ENCODE data around the gene VAMP7. TPM values are rescaled to one million over a fixed set of nuclear protein-coding genes. Genes with fewer than 3 reads are reported as not detected.
A peak's percentile ranks its signal among the peaks of the same experiment; 100 is the strongest.
"Not testable (repeated sequence)": the region's sequence is repeated elsewhere in the genome, so short reads cannot be mapped to it uniquely, and the experiment has no call there.

VAMP7 gene, protein sequence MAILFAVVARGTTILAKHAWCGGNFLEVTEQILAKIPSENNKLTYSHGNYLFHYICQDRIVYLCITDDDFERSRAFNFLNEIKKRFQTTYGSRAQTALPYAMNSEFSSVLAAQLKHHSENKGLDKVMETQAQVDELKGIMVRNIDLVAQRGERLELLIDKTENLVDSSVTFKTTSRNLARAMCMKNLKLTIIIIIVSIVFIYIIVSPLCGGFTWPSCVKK
- 26.2 to 41.5 TPM (median 26.5 TPM) in 3 replicates for polyA plus RNA-seq
- 27.2 TPM for polyA plus RNA-seq (2011; ENCODE audit: low read depth)
- 25.5 and 55.9 TPM in 2 replicates for polyA plus RNA-seq (2011; cell fraction: cytosol; rRNA removed)
- 11.0 and 15.4 TPM in 2 replicates for polyA plus RNA-seq (2011; cell fraction: nucleus; rRNA removed)
- polyA plus RNA-seq (2012; ENCODE audit: low replicate concordance) = 28.3 and 29.3 TPM in 2 replicates
- 10.1 to 37.3 TPM (median 21.0 TPM) in 3 replicates for polyA minus RNA-seq
- 25.3 TPM for polyA minus RNA-seq (2011; cell fraction: cytosol; rRNA and poly(A)+ RNA removed)
- polyA minus RNA-seq (2011; cell fraction: nucleus; rRNA and poly(A)+ RNA removed) = 7.3 and 11.5 TPM in 2 replicates

DNA sequence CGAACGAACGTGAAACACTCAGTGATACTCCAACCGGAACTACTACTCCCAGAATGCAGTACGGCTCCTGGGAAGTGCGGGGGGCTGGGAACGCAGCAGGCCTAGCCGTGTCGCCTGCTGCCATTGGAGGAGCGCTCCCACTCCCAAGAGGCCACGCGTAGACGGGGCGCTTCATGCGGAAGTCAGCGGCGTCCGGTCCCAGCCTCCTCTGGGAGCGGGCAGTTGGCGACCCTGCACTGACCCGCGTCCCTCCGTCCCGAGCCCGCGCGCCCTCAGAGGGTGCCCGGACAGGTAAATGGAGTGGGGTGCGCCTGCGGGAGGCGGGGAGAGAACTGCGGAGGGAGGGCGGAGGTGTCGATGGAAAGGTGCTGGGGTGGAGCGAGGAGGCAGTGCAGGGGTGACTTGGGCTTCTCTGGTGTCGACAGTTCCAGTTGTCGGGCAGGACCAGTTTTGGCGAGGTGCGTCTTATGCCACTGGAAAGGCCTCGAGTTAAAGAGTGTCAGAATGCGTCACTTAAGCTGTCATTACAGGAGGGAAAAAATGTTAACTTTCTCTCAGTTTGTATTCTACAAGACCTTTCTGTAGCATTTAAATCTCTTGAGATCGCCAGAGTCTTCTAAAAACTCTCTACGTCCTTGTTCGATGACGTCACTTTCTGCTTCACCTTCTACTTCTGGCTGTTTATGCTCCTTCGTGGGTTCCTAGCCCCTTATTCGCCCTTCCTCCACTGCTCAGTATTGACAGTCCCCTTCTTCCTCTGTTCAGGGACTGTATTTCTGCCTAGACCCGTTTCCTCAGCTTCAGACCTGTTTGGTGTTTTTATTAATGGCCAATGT is at the start of gene VAMP7:
TSS of gene VAMP7 (plus strand) at position 188 of the 836 bp plus-strand sequence. CDS start 8,122 bp downstream, outside the sequence.
- Histone ChIP-seq H4K20me1 (ENCODE audit: control insufficient read depth, extremely low read depth, insufficient read depth, low read length) (no peaks in the 10 kb centered on the region), H3K79me2 (ENCODE audit: control insufficient read depth, insufficient read depth, low read length) (peaks cover 22% of the 10 kb centered on the region), H3K4me1 (ENCODE audit: control insufficient read depth, extremely low read depth, insufficient read depth, low read length) (peaks cover 8% of the 10 kb centered on the region), H3K9me1 (ENCODE audit: control insufficient read depth, extremely low read depth, insufficient read depth, low read length) (no peaks in the 10 kb centered on the region), H3K27me3 (ENCODE audit: control insufficient read depth, extremely low read depth, insufficient read depth, low read length) (no peaks in the 10 kb centered on the region), H3K9ac (ENCODE audit: control insufficient read depth, extremely low read depth, insufficient read depth, low read length) (peak within 1 kb of the TSS; percentile 82), H3K27ac (ENCODE audit: control insufficient read depth, insufficient read depth, low read length) (peak within 1 kb of the TSS; percentile 58), H3K9me3 (ENCODE audit: control insufficient read depth, low read depth, low read length) (no peaks in the 10 kb centered on the region), H3K4me3 (ENCODE audit: control insufficient read depth in 2 of 3, extremely low read depth in 1 of 3, insufficient read depth in 2 of 3, low read depth in 1 of 3, low read length in 3 of 3) (peak within 1 kb of the TSS; percentile 73 to 74 (median 74)), H3K36me3 (ENCODE audit: control insufficient read depth in 2 of 2, extremely low read depth in 1 of 2, insufficient read depth in 2 of 2, low read length in 2 of 2) (no peaks in the 10 kb centered on the region), H3K4me2 (ENCODE audit: control insufficient read depth, extremely low read depth, insufficient read depth, low read depth, low read length) (peak within 1 kb of the TSS; percentile 87), H2AFZ (ENCODE audit: control insufficient read depth, low read length) (peak within 1 kb of the TSS; percentile 92)
- TF ChIP-seq EZH2 (IDR thresholded peaks at IDR 0.05; ENCODE audit: low read length) = no peak
- TF ChIP-seq, protein P1, sequence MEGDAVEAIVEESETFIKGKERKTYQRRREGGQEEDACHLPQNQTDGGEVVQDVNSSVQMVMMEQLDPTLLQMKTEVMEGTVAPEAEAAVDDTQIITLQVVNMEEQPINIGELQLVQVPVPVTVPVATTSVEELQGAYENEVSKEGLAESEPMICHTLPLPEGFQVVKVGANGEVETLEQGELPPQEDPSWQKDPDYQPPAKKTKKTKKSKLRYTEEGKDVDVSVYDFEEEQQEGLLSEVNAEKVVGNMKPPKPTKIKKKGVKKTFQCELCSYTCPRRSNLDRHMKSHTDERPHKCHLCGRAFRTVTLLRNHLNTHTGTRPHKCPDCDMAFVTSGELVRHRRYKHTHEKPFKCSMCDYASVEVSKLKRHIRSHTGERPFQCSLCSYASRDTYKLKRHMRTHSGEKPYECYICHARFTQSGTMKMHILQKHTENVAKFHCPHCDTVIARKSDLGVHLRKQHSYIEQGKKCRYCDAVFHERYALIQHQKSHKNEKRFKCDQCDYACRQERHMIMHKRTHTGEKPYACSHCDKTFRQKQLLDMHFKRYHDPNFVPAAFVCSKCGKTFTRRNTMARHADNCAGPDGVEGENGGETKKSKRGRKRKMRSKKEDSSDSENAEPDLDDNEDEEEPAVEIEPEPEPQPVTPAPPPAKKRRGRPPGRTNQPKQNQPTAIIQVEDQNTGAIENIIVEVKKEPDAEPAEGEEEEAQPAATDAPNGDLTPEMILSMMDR (optimal IDR thresholded peaks at IDR 0.05 in 1 of 3, IDR thresholded peaks at IDR 0.05 in 1 of 3, conservative IDR thresholded peaks at IDR 0.05 in 1 of 3; ENCODE audit: extremely low read depth in 1 of 3, insufficient read depth in 2 of 3, low read length in 3 of 3) = no peak
- DNase-seq (ENCODE audit: low read depth, low spot score) (peak; percentile 35), FAIRE-seq (no peak)
- dilution Hi-C loops (cut with MboI; ENCODE audit: extremely low pct_ligation_motif_present, low sequenced_read_pairs) = no loop called here

DNA sequence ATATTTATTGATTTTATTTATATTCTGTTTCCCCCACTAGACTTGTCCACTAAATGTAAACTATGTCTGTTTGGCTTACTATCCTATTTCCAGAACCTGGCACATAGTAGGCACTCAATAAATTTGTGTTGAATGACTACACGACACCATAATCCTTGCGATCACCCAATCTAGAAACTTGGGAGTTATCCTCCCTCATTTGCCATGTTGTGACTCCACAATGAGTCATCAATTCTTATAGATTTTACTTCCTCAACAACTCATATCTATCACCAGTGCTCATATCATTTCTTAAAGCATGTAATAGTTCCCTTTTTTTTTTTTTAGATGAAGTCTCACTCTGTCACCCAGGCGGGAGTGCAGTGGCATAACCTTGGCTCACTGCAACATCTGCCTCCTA is 39.9 kb upstream of the VAMP7 start:
- DNase-seq (ENCODE audit: low read depth, low spot score) (no peak), FAIRE-seq (no peak)
- Histone ChIP-seq H3K9me1 (ENCODE audit: control insufficient read depth, extremely low read depth, insufficient read depth, low read length) (no peaks in the 10 kb centered on the region), H3K4me1 (ENCODE audit: control insufficient read depth, extremely low read depth, insufficient read depth, low read length) (no peaks in the 10 kb centered on the region), H3K4me2 (ENCODE audit: control insufficient read depth, extremely low read depth, insufficient read depth, low read depth, low read length) (no peak overlapping the region), H2AFZ (ENCODE audit: control insufficient read depth, low read length) (no peak overlapping the region), H3K79me2 (ENCODE audit: control insufficient read depth, insufficient read depth, low read length) (no peaks in the 10 kb centered on the region), H3K9ac (ENCODE audit: control insufficient read depth, extremely low read depth, insufficient read depth, low read length) (no peak overlapping the region), H3K27ac (ENCODE audit: control insufficient read depth, insufficient read depth, low read length) (no peak overlapping the region), H3K27me3 (ENCODE audit: control insufficient read depth, extremely low read depth, insufficient read depth, low read length) (no peaks in the 10 kb centered on the region), H3K36me3 (ENCODE audit: control insufficient read depth in 2 of 2, extremely low read depth in 1 of 2, insufficient read depth in 2 of 2, low read length in 2 of 2) (no peaks in the 10 kb centered on the region), H4K20me1 (ENCODE audit: control insufficient read depth, extremely low read depth, insufficient read depth, low read length) (no peaks in the 10 kb centered on the region), H3K4me3 (ENCODE audit: control insufficient read depth in 2 of 3, extremely low read depth in 1 of 3, insufficient read depth in 2 of 3, low read depth in 1 of 3, low read length in 3 of 3) (no peak overlapping the region), H3K9me3 (ENCODE audit: control insufficient read depth, low read depth, low read length) (no peaks in the 10 kb centered on the region)
- no peak for TF ChIP-seq EZH2 (IDR thresholded peaks at IDR 0.05; ENCODE audit: low read length)
- TF ChIP-seq, protein P1 (optimal IDR thresholded peaks at IDR 0.05 in 1 of 3, IDR thresholded peaks at IDR 0.05 in 1 of 3, conservative IDR thresholded peaks at IDR 0.05 in 1 of 3; ENCODE audit: extremely low read depth in 1 of 3, insufficient read depth in 2 of 3, low read length in 3 of 3) = no peak
- dilution Hi-C loops (cut with MboI; ENCODE audit: extremely low pct_ligation_motif_present, low sequenced_read_pairs) = no loop called here

DNA sequence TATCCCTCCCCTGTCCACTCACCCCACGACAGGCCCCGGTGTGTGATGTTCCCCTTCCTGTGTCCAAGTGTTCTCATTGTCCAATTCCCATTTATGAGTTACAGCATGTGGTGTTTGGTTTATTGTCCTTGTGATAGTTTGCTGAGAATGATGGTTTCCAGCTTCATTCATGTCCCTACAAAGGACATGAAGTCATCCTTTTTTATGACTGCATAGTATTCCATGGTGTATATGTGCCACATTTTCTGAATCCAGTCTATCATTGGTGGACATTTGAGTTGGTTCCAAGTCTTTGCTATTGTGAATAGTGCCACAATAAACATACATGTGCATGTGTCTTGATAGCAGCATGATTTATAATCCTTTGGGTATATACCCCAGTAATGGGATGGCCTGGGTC is 29.4 kb upstream of the VAMP7 start:
- DNase-seq (ENCODE audit: low read depth, low spot score); H3K4me2 ChIP-seq (ENCODE audit: control insufficient read depth, extremely low read depth, insufficient read depth, low read depth, low read length); H3K4me1 ChIP-seq (ENCODE audit: control insufficient read depth, extremely low read depth, insufficient read depth, low read length); H3K27me3 ChIP-seq (ENCODE audit: control insufficient read depth, extremely low read depth, insufficient read depth, low read length); H3K27ac ChIP-seq (ENCODE audit: control insufficient read depth, insufficient read depth, low read length); H3K4me3 ChIP-seq (ENCODE audit: control insufficient read depth in 2 of 3, extremely low read depth in 1 of 3, insufficient read depth in 2 of 3, low read depth in 1 of 3, low read length in 3 of 3); H3K9me1 ChIP-seq (ENCODE audit: control insufficient read depth, extremely low read depth, insufficient read depth, low read length); H3K9ac ChIP-seq (ENCODE audit: control insufficient read depth, extremely low read depth, insufficient read depth, low read length); H4K20me1 ChIP-seq (ENCODE audit: control insufficient read depth, extremely low read depth, insufficient read depth, low read length); H3K79me2 ChIP-seq (ENCODE audit: control insufficient read depth, insufficient read depth, low read length); H2AFZ ChIP-seq (ENCODE audit: control insufficient read depth, low read length); H3K9me3 ChIP-seq (ENCODE audit: control insufficient read depth, low read depth, low read length); H3K36me3 ChIP-seq (ENCODE audit: control insufficient read depth in 2 of 2, extremely low read depth in 1 of 2, insufficient read depth in 2 of 2, low read length in 2 of 2); FAIRE-seq; dilution Hi-C loops (cut with MboI; ENCODE audit: extremely low pct_ligation_motif_present, low sequenced_read_pairs): not testable (repeated sequence)

All from keratinocyte (primary cell).